ENCODE data around the gene EGFL7.

The EGFL7 gene

GRCh38 chr9:136645352-136645902 lies 17.3 kb upstream of the EGFL7 start:
- DNase-seq = peak; percentile 74

DNA sequence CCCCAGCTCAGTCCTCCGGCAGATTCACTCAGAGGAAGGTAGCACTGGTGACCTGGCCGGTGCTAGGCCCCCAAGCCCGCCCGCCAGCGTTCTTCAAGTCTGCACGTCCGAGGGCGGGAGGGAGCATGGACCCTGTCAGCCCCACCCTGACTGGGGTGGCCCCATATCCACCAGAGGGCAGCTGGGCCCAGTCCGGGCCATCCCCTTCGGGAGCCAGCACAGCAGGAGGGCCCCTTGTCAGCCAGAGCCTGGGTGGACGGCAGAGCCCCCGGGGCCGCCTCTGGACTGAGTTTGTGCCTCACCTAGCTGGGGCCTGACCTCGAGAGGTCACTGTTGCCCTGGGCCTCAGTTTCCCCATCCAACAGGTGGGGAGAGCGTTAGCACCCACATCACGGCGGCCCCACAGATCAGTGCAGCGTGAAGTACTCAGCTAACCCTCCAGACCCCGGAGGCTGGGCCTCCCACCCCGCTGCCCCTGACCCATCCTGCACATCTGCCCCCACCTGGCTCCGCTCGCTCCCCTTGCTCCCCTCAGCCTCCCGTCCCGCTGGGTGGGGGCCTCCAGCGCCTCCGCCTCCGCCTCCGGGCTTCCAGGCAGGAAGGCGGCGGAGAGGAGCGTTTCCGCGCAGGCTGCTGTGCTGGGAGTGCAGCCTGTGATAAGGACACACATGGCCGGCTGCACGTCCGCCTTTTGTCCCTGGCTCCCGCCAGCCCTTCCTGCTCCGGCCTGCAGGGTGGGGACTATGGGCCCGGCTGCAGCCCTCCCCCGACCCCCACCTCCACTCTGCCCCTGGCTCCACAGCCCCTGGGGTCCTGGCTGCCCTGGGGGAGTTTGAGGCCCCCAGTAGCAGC lies 16.6 kb upstream of the EGFL7 start:
- no peak for DNase-seq

DNA sequence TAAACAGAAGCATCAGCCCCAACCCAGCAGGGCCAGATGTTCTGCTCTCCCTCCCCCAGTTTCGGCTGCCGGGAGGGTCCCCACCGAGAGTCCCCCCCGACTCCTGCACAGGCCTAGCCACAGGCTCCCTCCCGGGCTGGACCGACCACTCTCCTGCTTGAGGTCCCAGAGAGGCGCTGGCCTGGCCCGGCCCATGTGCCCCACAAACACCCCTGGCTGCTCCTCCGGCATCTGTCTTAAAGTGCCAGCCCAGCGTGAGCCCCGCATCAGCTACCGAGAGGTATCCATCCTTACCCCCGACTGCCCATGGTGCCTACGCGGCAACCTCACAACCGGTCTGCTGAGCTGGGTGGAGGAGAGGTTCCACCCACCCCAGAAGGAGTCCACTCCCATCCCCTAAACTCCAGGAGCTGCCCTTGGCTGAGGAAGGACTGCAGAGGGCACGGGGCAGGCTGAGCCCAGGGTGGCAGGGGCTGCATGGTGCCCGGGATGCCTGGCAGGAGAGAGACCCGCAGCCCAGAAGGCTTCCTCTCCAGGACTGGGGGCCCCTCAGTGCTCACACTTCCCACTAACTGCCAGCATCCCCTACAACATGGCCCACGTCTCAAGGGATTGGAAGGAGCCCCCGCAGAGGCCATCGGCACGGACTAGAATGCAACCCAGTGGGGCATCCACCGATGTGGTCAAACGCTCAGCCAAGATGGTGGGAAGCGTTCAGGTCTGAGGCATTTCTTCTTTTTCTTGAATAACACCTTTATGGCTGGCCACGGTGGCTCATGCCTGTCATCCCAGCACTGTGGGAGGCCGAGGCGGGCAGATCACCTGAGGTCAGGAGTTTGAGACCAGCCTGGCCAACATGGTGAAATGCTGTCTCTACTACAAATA lies 15.6 kb upstream of the EGFL7 start:
- DNase-seq = no peak

- peak; percentile 54 for DNase-seq
Observed at GRCh38 chr9:136648751-136649150, 14.0 kb upstream of the EGFL7 start.

DNA sequence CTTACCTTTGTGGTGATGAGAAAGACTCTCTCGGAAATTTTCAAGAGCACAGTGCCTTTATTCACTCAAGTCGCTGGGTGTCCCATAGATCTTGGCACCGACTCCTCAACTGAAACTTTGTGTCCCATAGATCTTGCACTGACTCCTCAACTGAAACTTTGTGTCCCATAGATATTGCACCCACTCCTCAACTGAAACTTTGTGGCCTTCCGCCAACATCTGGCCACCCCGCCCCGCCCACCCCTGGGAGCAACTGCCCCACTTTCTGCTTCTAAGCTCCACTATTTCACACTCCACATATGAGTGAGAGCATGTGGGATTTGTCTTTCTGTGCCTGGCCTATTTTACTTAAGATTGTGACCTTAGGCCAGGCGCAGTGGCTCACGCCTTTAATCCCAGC lies 12.7 kb upstream of the EGFL7 start:
- DNase-seq = no peak

GRCh38 chr9:136650648-136651047 lies 12.1 kb upstream of the EGFL7 start:
- peak; percentile 63 for DNase-seq

GRCh38 chr9:136651860-136652259 lies 10.9 kb upstream of the EGFL7 start:
- no peak for DNase-seq

DNA sequence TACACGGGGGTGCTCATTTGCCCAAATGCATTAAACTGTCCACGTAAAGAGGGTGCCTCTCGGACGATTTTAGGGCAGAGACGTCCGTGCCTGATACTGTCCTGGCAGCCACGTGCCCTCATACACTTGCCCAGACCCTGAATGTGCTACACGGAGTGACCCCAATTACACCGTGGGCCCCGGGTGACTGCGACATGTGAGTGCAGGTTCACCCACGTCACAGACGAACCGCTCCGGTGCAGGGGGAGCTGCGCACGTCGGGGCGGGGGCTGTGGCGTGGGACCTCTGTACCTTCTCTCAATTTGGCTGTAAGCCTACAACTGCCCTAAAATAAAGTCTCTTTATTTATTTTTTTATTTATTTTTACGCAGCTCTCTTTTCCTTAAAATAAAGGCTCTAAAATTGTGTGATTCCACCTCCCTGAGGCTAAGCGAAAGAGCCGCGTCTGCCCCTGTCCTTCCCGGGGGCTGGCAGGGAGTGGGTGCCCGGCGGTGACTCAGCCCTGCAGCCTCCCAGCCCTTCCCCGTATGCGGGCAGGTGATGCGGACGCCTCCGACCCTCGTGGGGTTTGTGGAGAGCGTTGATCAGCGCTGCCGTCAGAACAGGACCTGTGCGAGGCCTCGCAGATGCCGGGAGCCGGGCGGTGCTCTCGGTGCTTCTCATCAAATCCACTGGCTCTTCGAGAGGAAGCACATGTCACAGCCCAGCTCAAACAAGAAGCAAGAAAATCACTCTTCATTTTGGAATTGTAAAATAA lies 9.2 kb upstream of the EGFL7 start:
- no peak for DNase-seq

DNA sequence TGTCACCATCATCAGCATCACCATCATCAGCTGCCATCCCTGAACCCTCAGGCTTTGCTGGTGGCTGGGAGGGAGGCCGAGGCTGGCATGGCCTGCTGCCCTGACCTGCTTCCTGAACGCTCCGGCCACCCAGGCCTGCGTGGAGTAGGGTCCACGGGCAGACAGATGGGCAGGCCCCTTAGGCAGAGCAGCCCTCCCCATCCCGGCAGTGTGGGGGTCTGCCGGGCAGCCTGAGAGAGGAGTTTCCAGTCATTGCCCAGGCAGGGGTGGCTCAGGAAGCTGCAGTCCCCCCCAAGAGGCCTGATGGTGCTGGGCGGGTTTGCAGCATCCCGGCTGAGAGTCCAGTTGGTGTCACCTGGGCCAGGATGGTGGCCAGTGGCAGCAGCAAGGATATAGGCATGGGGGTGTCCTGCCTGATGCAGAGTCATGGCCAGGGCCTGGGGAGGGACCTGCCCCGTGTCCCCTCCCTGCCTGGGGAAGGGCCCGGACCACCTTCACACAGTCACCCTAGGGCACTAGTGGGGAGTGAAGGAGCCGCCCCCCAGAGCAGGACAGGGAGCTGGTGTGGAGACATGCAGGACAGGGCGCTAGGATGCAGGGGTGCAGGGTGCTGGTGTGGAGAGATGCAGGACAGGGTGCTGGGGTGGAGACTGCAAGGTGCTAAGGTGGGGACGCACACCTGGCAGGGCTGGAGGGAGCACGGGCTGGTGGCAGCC lies 7.7 kb upstream of the EGFL7 start:
- DNase-seq = no peak

DNA sequence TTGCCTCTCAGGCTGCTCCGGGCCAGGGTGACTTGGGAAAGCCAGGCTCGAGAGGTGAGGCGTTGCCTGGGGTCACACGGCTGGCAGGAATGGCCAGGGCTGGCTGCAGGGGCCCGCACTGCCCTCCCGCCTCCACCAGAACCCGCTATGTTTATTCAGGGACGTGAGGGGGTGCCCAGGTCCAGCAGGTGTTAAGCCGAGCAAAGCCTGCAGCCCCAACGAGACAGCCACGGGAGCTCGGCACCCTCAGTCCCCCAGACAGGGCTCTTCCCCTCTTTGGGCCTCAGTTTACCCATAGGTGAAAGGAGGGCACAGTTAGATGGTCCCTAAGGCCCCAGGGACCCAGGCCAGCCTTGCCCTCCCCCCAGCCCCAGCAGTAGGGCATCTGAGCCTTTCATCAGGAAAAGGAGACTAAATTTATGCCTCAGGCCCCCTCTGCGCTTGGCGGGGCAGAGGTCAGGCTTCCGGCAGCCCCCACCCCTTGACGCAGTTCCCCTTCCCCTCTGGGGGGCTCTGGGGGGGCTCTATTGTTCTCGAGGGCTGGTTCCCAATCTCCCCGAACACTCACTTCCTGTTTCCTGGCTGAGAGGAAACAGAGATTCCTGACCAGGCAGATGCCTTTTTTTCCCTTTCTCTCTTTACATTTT lies 7.1 kb upstream of the EGFL7 start:
- DNase-seq = peak; percentile 59

- DNase-seq = no peak
Observed at GRCh38 chr9:136656183-136656738, 6.5 kb upstream of the EGFL7 start.

DNA sequence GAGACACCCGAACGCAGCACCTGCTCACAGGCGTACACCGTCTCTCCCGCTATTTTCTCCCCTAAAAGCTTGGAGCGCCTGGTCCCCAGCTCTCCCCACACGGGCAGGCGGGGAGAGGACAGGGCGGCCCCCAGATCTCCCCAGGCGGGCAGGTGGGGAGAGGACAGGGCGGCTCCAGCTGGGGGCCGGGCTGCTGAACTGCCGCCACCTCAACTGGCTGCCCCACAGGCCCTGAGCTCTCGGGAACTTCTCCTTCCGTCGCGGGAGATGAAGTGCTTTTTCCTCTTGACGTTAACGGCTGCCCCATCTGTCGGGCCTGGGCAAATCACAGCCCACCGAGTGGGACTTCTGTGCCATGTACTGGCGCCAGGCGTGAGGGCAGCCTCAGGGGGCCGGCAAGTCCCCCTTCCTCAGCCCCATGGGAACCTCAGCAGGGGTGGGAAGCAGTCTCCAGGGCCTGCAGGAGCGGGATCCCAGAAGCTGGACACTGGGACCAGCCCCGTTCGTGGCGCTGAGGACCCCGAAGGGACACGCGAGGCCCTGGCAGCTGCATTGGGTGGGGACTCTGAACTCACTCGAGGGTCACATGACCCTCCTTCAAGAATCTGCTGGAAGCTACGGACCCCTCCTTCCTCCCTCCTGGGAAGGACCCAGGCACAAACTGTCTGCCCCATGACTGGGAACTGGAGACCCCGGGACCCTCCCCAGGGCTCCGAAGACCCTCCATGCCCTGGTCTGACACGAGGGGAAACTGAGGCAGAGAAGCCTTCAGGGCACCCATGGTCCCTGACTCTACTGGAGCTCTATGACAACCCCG lies 5.7 kb upstream of the EGFL7 start:
- peak; percentile 56 for DNase-seq

DNA sequence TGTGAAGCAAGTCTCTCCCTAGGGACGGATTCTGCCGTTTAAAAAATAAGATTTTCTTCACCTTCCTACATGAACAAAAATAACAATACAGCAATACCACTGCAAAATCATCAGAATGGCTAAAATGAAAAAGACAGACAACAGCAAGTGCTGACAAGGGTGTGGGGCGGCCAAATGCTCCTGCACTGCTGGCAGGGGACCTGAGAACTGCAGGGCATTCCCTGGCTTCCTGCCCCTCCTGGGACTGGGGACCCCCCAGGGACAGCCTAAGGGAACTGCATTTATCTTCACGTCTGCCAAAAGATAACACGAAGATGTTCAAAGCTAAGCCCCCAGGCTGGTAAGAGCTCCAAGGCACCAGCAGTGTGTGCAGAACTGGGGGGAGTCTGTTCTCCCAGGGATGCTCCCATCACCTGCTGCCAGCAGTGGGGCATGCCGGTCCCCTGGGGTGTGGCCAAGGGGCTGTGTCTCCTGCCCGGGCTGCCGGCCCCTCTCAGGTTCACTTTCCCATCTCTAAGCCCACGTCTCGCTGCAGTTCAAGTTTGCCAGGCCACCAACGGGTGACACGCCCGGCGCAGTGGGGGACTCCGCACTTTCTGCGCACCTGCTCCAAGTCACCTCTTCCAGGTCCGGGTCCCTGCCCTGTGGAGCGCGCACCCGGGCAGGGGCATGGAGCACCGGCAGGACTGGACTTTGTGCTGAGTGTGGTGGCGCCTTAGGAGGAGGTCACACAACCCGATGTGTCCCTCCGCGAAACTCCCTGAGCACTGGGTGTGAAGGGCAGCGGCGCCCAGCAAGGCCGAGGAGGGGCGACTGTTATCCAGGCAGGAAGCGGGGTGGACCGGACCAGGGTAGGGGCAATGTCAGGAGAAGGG lies 4.5 kb upstream of the EGFL7 start:
- no peak for DNase-seq

GRCh38 chr9:136658849-136659535 lies 3.7 kb upstream of the EGFL7 start:
- peak; percentile 39 for DNase-seq

DNA sequence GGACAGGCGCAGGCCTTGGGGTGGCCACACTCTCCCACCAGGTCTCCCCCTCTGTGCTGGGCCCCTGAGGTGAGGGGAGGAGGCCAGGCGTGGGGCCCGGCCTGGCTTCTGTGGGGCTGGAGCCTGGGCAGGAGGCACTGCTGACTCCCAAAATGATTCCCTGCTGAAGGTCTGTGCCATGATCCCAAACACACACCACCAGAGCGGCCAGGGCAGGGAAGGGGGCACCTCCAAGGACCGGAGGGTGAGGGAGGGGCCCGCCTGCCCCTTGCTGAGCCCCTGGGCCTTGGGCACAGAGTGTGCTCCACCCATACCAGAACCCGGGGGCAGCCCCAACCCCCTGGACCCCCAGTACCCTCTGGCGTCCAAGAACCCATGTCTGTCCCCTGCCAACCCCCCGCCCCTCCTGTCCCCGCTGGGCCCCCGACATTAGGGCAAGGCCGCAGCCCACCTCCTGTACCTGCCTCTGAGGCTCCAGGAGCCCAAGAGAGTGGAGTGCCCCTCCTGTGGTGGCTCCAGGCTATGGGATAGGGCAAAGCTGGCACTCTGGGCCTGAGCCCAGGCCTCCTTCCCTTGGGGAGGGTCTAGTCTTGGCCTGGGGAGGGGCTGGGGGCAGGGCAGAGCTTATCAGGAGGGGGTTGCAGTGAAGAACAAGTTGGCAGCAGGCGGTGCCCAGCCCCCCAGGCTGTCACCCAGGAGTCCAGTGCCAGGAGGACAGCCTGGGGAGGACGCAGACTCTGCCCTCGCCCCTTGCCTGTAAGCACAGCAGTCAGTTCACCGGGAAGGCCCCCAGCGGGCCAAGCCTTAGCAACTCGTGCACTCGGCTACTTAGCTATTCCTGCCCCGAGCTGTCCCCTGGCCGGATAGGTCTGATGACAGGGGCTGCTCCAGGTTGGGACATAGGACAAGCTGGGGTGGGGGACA lies 2.6 kb upstream of the EGFL7 start:
- no peak for DNase-seq

DNA sequence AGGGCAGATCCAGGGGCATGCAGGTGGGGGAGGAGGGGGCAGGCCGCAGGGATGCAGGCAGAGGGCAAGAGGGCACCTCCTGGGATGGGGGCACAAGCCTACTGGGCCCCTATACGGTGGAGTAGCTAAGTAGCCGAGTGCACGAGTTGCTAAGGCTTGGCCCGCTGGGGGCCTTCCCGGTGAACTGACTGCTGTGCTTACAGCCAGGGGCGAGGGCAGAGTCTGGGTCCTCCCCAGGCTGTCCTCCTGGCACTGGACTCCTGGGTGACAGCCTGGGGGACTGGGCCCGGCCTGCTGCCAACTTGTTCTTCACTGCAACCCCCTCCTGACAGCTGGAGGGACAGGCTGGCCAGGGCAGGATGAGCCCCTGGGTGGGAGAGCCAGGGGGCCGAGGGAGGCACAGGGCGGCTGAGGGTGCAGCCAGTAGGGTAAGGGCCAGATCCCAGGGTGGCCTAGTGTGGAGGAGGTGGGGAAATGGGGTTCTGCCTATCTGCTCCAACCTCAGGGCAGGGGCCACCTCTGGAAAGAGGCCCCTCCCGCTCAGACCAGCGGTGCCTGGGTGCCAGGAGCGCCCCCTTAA lies 1.7 kb upstream of the EGFL7 start:
- DNase-seq = no peak

DNA sequence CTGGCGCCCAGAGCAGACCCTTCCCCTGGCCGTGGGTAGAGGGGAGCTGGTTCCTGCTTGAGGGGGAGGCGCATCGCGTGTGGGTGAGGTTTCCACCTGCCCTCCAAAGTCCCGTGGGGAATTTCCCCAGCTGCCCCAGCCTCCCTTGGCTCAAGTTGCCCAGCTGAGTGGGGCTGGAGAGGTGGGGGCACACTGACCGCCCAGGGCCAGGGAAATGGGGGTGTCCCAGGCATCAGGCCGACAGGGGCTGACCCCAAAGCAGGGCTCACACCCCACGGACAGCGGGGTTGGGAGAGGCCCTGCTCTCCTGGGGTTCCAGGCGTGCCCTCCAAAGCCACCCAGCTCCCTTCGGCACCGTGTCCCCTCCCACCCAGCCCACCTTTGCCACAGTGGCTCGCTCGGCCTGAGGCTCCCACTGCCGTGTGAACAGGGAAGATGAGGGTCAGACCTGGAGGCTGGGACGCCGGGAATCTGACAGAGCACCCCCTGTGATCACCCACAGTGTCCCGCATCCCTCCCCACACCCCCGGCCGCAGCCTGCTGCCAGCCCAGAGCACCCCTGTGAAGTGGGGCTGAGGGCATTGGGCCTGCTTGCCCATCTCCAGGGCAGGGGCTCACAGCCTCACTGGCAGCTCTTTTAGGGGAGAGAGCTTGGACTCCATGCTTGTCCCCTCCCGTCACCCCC lies 933 bp upstream of the EGFL7 start:
- DNase-seq = no peak

Measured in KG1 (cell line).